Body of pancreas (tissue), 4 donors: ENCODE measurements around the gene GMDS.

Experiments
- POLR2A ChIP-seq, 3 donors: fragments of 450-650 bp; IDR thresholded peaks; one replicate each; pipeline ENCODE4 v1.6.1; 2016; ENCODE audit warnings: antibody characterized with exemption in 3 of 3, mild to moderate bottlenecking in 2 of 3
- TF ChIP-seq, protein P1 (sequence below), 7 experiments: fragments of 450-650 bp in 4 of 7; fragments of 200-600 bp in 3 of 7; sonication (generic) in 3 of 7; IDR thresholded peaks; one replicate each; pipeline ENCODE4 v1.5.1; 2016 to 2019; ENCODE audit warnings: antibody characterized with exemption in 7 of 7

GRCh38 chr6:2188397-2188796 is 57.0 kb downstream of the GMDS start:
- no peak for TF ChIP-seq POLR2A (IDR thresholded peaks at IDR 0.05)
- TF ChIP-seq, protein P1, sequence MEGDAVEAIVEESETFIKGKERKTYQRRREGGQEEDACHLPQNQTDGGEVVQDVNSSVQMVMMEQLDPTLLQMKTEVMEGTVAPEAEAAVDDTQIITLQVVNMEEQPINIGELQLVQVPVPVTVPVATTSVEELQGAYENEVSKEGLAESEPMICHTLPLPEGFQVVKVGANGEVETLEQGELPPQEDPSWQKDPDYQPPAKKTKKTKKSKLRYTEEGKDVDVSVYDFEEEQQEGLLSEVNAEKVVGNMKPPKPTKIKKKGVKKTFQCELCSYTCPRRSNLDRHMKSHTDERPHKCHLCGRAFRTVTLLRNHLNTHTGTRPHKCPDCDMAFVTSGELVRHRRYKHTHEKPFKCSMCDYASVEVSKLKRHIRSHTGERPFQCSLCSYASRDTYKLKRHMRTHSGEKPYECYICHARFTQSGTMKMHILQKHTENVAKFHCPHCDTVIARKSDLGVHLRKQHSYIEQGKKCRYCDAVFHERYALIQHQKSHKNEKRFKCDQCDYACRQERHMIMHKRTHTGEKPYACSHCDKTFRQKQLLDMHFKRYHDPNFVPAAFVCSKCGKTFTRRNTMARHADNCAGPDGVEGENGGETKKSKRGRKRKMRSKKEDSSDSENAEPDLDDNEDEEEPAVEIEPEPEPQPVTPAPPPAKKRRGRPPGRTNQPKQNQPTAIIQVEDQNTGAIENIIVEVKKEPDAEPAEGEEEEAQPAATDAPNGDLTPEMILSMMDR (IDR thresholded peaks at IDR 0.05), result no peak
